NCI-H1105 treated with DMSO at 0.1 percent for 48 hours (cell line): ENCODE results near the gene MYL12A.
"Not testable (repeated sequence)": the region's sequence is repeated elsewhere in the genome, so short reads cannot be mapped to it uniquely, and the experiment has no call there.

Experiments used
- DNase-seq: peaks from one replicate; lab custom pipeline; 2025; lab: John Stamatoyannopoulos, UW

Gene MYL12A

DNA sequence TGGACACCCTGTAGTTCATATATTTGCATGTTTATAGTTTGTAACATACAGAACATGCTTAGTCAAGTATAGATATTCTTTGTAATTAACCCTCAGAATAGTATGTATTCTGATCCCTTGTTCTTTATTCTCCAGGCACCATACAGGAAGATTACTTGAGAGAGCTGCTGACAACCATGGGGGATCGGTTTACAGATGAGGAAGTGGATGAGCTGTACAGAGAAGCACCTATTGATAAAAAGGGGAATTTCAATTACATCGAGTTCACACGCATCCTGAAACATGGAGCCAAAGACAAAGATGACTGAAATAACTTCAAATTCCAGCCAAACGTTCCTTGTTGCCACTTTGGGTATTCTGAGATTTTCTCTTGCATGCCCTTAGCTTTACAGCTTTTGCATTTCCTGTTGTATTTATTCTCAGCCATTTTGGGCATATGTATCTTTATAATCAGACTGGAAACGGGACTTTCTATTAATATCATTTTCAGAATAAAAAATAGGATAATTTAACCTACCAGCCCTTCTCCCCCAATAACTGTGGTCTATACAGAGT, 8.1 kb downstream of the MYL12A start:
- no peak for DNase-seq

DNA sequence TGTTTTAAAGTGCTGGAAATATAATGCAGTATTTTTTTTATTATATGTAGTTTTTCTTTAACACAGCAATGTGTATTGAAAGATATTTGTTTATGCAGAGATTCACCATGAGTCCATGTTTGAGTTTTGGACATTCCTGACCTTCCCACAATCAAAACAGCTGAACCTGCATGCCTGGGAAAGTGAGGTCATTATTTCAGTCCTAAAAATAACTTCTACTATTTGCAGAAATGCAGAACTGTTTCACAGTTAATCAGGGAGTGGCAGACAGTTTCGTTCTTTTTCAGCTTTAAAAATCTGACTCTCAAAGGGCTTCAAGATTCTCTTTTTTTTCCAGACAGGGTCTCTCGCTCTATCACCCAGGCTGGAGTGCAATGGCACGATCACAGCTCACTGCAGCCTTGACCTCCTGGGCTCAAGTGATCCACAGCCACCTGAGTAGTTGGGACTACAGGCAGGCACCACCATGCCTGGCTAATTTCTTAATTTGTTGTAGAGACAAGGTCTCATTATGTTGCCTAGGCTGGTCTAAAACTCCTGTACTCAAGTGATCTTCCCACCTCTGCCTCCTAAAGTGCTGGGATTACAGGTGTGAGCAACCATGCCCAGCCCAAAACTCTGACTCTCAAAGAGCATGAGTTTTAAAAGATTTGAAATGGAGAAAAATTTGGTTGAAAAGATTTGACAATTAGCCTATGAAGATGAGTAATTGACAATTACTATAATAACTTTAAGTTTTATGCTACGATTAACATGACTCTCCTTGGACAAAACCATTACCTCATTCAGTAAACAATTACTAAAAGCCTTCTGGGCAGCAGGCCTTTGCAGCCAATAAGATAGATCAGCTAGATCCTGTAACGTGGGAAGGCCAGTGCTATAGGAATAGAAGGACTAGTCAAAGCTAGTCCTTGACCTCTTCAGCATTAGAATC, 9.4 kb downstream of the MYL12A start:
- no peak for DNase-seq

DNA sequence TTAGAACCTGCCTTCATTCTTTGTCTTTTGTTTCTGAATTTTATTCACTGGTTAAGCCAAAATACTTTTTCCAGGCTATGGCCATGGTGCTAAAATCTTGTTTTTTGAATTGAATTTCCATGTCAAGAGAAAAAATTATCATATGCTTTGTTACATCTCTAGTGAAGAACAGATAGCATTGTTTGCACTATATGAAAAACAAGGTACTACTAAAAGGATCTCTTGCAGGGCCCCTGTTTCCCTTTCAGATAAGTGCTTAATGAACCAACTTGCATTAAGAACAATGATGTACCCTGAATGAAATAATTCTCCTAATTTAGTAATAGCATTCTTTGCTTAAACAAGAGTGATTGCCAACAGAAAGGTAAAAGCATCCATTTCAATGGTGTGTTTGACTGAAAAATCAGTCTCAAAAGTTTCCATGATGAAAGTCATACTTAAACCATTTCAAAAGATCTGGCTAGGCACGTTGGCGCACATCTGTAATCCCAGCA, 10.1 kb downstream of the MYL12A start:
- no peak for DNase-seq

DNA sequence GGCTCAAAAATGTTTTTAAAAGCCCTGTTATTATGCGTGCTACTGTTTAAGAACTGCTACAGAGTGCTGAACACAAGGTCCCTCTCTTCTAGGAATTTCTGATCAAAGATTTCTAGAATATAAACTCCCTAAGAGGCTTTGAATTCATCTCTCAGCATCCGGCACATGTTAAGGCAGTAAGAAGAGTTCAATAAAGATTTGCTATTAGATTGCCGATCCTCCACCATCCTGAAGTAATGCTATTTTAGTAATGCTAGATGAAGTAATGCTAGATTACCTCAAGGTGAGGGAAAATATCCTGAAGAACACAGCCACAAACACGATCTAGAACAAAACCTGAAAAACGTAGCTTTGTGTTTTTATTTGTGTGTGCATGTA, 13.4 kb downstream of the MYL12A start:
- no peak for DNase-seq

DNA sequence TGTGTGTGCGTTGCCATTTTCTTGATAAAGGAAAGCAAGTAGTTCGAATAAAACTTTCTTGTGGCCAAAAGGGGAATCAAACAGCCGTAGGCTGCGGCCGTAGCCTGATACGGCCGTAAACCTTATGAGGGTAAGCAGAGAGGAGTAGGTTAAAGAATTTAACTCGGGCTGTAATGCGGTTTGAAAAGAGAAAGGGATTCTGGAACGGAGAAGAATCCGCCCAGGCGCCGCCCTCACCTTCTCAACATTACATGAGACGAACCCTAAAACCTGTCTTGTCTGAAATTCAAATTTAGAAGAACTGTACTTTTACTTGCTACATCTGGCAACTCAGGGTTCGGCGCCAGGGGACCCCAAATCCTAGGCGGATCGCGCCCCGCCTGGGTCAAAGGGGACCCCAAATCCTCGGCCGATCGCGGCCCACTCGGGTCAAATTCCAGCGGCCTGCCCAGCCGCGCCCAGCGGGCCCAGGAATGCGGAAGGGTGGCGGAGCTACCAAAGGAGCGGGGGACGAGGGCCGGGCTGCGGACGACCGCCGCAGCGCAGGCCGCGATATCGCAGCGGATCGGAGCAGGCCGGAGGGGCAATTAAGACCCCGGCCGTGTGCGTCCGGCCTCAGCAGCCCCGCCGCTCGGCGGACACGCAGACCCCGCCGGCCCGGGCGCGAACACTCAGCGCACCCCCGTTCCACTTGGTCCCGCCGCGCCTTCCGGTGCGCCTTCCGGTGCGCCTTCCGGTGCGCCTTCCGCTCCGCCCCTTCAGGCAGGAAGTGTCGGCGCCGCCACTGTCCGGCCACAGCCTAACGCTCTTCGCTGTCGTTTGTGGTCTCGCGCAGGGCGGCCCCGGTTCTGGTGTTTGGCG, 14.0 kb downstream of the MYL12A start, which contains the start of gene MYL12B:
Gene MYL12B, plus strand, starts transcription at position 761 of the 861 bp plus-strand sequence. CDS start 10,766 bp downstream, outside the sequence.
- DNase-seq, result peak; percentile 49

DNA sequence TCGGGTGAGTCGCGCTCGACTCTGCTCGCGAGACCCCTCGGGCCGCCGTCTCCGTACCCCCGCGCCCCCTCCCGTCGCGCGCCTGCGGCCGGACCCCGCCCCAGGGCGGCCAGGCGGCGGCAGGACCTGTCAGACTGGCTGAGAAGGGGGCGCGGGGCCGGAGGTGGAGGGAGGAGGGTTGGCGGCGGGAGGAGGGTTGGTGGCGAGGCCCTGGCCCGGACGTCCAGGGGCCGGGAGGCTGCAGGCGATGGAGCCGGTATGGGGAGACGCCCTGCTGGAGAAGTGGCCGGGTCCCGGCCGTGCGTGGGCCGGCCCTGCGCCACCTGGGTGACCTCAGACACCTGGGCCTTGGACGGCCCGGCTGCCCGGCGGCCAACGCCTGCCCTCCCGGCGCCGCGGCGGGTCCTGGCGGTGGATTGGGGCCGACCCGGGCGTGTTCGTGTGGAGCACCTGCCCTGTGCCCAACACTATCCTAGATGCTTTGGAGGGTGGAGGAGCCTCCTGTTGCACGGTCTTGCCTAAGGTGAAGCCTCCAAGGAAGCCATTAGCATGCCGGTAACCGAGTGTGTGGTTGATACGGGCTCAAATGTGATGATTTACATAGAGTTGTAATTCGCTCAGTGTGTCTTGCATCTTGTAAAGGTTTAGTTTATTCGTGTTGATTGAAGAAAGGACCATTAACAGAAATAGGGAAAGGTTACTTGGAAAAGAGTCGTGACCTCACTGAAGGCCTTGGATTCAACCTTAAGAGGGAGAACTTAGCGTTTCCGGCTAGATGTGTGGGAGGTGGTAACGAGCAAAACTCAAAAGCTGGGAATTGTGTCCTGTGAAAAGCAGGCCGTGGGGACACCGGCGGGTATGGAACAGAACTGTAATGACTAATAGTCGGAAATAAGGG, 14.9 kb downstream of the MYL12A start:
- DNase-seq, result no peak

DNA sequence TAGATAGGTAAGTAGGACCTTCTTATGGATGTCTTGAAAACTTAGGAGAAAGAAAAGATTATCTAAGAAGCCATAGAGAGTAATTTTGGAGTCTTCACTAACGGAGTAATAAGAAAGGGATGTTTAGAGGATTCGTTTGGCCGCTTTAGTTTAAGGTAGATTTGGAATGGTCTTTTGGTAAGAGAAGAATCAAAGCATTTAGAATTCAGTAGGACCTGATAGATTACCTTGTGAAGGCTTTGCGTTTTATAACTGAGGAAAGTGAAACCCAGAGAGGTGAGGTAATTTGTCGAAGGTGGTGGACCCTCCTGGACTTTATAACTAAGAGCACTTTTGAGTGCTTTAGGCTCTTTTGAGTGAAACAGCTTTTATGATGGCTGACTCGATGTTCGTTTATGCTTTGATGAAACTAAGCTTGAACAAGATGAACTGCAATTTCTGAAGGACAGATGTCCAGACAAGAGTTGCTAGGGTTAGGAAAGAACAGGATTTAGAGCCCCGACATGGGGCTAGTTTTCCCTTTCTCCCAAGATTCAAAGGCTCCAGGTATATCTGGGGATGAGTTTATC, 15.6 kb downstream of the MYL12A start:
- no peak for DNase-seq

DNA sequence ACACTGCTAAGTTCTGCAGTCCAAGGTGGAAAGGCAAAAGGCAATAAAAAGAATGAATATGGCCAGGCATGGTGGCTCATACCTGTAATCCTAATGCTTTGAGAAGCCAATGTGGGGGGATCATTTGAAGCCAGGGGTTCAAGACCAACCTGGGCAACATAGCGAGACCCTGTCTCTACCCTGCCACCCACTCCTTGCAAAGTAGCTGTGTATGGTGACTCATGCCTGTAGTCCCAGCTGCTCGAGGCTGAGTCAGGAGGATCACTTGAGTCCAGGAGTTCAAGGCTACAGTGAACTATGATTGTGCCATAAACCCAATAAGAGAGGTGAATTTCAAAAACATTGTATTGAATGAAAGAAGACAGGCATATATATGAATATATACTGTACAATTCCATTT, 16.8 kb downstream of the MYL12A start:
- no peak for DNase-seq

DNA sequence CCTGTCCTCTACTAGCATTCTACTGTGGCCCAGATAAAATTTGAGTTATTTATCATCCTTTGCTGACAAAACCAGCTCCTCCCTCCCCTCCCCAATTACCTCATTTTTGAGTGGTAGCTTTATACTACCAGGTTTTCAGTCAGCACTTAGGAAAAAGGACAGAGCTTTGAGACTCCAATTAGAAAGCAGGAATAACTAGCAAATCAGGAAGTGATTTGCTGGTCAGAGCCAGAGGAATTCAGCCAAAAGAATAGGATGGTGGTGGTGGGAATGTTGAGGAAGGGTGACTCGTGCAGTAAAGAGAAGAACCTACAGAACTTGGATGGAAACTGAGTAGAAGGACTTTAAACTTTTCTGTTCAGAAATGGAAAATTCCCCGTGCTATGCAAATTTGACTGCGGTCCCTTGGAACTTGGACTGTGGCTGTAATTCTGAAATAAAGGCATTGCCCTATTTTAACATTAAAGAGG, 18.0 kb downstream of the MYL12A start:
- no peak for DNase-seq

DNA sequence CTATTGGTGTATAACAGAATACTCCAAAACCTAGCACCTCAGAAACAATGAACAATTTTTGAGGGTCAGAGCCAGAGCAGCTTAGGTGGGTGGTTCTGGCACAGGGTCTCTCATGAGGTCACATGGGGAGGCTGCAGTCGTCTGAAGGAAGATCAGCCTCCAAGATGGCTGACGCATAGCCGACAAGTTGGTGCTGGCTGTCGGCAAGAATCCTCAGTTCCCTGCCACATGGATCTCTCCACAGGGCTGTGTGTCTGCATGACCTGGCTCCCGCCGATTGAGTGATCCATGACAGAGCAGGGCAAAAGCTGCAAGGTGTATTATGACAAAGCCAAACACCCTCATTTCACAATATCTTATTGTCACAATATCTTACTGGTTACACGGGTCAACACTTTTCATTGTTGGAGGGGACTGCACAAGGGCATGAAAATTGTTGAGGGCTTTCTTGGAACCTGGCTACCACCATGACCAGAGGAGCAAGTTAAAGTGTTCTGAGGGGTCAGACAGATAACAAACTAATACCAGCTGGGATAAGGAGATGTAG, 18.5 kb downstream of the MYL12A start:
- no peak for DNase-seq

DNA sequence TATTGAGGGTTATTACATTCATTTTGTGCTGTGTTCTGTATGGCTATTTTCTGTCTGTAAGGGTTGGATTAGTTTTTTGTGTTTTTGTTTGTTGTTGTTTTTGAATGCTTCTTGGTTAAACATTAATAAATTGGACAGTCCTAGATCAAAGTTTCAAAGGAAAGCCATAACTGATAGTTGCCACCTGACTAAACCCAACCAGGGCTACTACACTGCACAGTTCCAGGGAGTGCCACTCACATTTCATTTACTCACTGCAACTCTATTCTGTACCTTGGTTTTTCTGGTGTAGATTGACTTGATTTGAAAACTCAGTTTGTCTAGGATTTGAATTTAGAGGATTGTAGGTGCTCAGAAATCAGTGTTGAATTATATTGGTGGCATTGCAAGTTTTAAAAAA, 20.7 kb downstream of the MYL12A start:
- DNase-seq, result no peak

DNA sequence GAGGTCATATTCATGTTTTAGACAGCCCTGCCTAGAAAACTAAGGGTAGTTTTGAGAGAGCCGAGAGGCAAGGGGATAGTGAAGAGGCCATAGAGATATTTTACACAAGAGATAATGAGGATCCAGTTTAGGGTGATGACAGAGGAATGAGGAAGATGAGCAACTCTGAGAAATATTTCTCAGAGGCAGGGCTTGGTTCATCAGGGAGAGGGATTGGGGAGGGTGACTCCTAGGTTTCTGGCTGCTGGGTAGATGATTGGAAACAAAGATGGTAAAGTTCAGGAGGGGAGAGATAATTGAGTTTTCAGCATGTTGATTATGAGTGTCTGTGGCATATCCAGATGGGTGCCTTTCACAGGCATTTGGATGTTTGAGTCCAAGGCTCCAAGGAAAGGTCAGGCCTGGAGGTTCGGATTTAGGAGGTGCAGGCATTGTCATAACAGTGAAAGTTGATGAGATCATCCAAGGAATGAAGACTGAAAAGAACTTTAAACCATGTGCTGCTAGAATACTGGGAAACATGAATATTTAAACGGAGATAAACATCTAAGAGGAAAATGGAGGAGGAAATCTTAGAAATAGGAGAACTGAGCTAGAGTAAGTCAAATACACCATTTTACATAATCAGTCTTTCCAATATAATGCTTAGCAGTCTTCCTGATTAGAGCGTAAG, 21.8 kb downstream of the MYL12A start:
- DNase-seq, result no peak

DNA sequence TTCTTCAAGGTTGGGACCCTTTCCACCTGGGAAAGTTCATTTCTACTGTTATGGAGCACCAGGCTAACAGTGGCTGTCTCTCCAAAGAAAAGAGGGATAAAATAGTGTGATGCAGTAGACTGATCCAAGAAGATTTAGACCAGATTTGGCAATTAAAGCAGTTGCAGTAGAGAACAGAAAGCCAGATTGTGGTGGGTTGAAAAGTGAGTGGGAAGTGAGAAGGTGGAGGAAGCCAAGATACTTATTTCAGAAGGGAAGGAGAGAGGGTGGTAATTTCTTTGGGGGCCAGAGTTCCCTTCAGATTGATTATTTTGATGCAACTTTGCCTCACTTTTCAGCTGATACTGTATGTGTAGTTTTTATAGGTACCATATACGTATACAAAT, 22.3 kb downstream of the MYL12A start:
- DNase-seq, result no peak

DNA sequence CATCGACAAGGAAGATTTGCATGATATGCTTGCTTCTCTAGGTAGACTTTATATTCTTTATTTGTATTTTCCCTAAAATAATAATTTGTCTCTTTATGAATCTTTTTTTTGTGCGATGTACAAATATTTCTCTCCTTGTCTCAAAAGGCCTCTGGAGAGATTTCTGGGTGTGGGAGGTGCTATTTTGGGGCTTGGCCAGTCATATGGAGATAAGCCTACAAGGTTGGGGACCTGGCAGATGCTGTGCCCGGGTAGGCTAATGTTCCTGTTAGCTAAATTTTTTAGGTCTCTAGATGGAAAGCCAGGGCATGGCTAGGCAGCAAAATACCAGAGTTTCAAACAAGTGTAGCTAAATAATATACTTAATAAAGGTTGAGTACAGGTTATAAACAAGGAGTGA, 25.4 kb downstream of the MYL12A start:
- DNase-seq, result no peak

DNA sequence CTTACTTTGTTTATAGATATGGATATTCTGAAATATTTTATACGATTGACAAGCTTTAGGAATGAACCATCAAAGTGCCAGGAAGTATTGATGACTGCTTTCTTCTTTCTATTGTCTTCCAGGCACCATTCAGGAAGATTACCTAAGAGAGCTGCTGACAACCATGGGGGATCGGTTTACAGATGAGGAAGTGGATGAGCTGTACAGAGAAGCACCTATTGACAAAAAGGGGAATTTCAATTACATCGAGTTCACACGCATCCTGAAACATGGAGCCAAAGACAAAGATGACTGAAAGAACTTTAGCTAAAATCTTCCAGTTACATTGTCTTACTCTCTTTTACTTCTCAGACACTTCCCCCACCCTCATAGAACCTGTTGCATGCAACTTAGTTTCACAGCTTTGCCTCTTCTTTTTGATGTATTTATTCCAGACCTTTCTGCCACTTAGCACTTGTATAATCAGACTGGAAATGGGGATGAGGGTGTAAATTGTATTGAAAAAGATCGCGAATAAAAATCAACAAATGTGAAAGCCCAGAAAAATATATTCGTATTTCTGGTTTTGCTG, 30.1 kb downstream of the MYL12A start:
- not testable (repeated sequence) for DNase-seq

DNA sequence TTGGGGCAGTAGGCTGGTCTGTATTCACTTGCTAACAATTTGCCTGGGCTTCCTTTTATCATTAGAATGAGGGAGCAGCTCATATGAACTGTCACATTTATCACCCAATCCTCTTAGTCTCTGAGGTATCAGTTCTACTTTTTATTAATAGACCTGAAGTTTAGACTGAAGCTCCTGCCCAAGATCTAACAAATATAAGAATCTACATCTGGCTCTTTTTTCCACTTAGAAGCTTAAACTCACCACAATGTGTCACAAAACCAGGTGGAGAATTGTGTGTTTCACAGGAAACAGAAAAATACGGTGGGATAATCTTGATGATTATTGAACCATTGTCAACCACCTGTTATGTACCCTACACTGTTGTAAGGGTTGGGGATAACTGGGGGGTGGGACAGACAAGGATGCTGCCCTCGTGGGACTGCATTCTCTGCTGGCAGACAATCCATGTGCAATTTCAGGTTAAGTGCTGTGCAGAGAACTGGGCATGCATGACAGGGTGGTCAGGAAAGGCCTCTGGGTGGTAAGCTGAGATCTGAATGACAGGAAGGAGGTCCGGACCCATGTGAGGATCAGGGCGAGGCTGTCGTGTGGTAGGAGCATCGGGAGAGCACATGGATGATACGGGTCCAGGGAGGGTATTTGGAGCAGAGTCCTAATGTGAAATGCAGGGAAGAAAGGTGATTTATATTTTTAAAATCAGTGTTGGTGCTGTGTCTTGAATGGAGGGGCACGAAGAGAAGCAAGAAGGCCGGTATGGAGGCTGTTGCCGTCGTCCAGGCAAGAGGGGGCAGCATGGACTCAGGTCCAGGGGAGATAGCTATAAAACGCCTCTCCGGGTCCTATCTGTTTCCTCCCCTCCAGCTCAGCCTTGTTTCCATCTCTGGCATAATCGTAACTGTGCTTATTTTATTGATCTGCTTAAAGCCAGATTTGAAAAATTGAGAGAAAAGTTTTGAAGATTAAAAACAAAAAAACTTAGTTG, 31.9 kb downstream of the MYL12A start:
- DNase-seq, result no peak

DNA sequence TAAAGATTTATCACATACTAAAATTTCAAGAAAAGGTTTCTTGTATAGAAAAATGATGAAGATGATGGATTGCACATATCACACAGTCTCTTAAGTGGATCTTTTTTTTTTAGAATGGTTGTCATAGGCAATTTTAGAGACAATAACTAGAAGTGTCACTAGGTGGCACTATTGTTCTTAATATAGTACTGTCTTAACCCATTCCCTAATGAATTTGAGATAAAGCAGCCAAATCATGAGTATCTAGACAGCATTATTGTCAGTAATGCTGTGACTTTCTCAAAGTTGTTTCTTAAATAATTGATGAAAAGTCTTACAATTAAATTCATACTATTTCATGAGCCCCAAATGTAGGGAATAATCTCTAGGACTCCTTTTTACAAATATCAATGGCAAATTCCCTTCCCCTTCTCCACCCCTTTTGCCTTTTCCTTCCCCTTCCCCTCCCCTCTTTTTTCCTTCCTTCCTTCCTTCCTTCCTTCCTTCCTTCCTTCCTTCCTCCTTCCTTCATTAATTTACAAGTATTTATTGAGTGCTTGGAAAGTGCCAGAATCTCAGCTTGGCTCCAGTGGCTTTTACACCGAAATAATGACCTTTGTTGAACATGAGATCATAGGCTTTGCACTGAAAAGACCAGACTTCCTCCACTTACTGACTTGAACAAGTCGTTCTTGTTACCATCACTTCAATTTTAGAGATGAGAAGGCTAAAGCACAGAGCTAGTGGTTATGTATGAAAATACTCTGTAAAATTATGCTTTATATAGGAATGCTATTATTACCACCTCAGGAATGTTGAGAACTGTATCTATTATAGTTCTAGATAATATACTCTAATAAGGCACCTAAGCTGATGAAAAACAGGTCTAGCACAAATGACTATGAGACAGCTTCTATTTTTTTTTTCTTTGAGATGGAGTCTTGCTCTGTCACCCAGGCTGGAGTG, 34.1 kb downstream of the MYL12A start:
- DNase-seq, result peak; percentile 51
